Measurements from ENCODE around the gene MOCS1.

The MOCS1 gene

GRCh38 chr6:39956936-39957335 is 22.7 kb upstream of the MOCS1 start:
- TF ChIP-seq ZFX (IDR thresholded peaks at IDR 0.05; ENCODE audit: borderline replicate concordance) (no peak), CTCF (IDR thresholded peaks at IDR 0.05) (no peak)
- H3K27ac ChIP-seq: no peak overlapping the region

DNA sequence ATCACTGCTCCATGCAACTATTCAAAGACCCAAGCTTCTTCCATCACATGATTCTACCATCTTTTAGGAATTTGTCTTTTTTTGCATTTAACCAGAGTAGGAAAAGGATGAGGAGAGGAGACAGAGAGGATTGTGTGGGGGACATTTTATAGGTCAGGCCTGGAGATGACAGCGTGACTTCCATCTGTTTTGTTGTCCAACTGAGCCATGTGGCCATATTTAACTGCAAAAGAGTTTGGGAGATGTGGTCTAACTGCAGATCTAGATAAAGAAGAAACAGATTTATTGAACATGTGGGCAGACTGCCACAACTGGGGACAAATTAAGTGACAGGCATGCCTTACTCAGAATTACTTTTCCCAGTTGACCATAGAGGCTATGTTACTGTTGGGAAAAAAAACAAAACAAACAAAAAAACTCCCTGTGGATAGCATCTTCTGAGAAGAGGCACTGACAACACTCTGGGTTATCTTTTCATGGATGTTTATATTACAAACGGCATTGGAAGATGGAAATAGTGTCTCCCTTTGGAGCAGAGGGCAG is 18.9 kb upstream of the MOCS1 start:
- TF ChIP-seq ZFX (IDR thresholded peaks at IDR 0.05; ENCODE audit: borderline replicate concordance): no peak
- no peak for TF ChIP-seq CTCF (IDR thresholded peaks at IDR 0.05)
- H3K27ac ChIP-seq: no peak overlapping the region

- TF ChIP-seq CTCF (IDR thresholded peaks at IDR 0.05) (no peak), ZFX (IDR thresholded peaks at IDR 0.05; ENCODE audit: borderline replicate concordance) (no peak)
- H3K27ac ChIP-seq: no peak overlapping the region
Measured at GRCh38 chr6:39952167-39952566, 17.9 kb upstream of the MOCS1 start.

DNA sequence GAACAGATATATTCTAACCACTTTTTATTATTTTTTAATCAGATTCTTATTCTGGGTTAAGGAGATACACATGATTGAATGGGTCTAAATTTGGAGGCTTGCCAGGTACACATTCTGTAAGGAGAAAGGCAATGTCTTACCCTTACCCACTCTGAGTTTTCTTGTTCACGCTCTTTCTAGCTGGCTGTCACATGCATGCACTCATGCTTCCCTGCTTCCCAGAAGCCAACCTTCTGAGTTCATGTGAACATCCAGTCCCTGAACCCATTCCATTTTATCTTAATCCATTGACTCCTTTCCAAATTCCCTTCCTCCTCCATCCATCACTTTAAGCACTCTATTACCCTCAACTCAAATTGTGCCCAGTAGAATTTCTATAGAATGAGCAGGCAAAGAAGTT is 17.5 kb upstream of the MOCS1 start:
- H3K27ac ChIP-seq: no peak overlapping the region
- TF ChIP-seq ZFX (IDR thresholded peaks at IDR 0.05; ENCODE audit: borderline replicate concordance): no peak
- no peak for TF ChIP-seq CTCF (IDR thresholded peaks at IDR 0.05)

GRCh38 chr6:39951191-39951590 is 16.9 kb upstream of the MOCS1 start:
- H3K27ac ChIP-seq: no peak overlapping the region
- TF ChIP-seq CTCF (IDR thresholded peaks at IDR 0.05): no peak

DNA sequence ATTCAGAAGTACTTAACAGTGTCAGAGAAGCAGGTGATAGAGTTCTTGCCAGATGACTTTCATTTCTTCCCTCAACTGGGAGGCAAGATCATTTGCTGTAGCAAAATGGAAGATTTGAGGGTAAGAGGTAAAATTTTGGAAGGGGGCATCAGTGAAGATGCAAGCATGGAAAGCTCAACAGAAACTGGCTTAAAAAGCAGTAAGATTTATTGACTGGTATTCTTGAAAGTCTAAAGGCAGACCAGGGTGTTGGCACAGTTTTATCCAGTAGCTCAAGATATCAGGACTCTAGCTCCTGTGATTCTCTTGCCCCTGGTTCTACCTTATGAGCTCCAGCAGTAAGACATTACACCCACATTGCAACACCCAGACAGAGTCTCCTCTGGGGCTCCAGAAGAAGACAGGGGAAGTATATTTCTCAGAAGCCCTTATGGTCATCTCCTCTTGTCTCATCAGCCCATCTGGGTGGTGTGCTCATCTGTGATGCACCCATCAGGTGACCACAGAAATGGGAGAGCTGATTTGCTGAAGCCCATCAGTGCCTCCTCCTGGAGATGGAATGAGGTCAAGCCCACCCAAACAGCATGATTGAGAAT is 16.0 kb upstream of the MOCS1 start:
- TF ChIP-seq ZFX (IDR thresholded peaks at IDR 0.05; ENCODE audit: borderline replicate concordance) (no peak), CTCF (IDR thresholded peaks at IDR 0.05) (no peak)
- no peak overlapping the region for H3K27ac ChIP-seq

DNA sequence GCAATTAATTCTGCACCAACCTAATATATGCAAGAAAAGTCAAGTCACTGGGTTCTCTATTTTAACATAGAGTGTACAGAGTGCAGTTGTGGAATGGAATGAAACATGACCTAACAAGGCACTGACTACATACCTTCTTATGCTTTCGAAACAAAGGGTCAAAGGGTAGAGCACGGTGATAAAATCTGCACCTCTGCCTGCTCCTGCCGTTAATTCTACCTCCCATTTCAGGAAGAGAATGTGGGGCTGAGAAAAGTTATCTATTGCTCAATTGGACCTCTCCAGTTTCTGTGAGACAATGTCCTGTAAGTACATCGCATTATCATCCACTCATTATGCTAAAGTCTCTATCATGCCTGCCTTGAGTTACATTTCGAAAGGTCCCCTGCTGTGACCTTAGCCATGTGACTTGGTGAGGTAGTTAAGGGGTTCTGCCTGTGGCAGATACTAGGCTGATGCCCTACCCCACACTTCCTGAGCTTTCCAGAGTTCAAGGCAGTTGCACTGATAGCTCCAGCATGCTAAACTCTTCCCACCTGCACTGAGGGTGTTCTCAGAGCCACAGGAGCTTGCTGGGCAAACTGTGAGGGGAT is 14.0 kb upstream of the MOCS1 start:
- H3K27ac ChIP-seq: no peak overlapping the region
- TF ChIP-seq ZFX (IDR thresholded peaks at IDR 0.05; ENCODE audit: borderline replicate concordance) (no peak), CTCF (IDR thresholded peaks at IDR 0.05) (no peak)

Data from 22Rv1 (cell line).